GM19397 (cell line): ENCODE measurements around the gene LCOR.
"Not testable (repeated sequence)": the region's sequence is repeated elsewhere in the genome, so short reads cannot be mapped to it uniquely, and the experiment has no call there.

ENCODE experiments used
- ATAC-seq: cut with Tn5 transposase; IDR thresholded peaks from one replicate; pipeline ENCODE4 v1.9.1; 2021; ENCODE audit warnings: mild to moderate bottlenecking, moderate library complexity; ENCODE audit not compliant: unreplicated experiment

Gene LCOR

DNA sequence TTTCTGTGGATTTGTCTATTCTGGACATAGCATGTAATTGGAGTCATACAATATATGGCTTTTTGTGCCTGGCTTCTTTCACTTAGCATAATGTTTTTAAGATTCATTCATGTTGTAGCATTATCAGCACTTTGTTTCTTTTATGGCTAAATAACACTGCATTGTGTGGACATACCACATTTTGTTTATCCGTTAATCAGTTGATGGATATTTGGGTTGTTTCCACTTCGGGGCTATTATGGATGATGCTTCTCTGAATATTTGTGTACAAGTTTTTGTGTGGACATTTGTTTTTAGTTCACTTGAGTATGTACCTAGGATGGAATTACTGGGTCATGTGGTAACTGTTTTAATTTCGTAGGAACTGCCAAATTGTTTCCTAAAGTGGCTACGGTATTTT lies 6.4 kb downstream of the LCOR start:
- ATAC-seq, result no peak

DNA sequence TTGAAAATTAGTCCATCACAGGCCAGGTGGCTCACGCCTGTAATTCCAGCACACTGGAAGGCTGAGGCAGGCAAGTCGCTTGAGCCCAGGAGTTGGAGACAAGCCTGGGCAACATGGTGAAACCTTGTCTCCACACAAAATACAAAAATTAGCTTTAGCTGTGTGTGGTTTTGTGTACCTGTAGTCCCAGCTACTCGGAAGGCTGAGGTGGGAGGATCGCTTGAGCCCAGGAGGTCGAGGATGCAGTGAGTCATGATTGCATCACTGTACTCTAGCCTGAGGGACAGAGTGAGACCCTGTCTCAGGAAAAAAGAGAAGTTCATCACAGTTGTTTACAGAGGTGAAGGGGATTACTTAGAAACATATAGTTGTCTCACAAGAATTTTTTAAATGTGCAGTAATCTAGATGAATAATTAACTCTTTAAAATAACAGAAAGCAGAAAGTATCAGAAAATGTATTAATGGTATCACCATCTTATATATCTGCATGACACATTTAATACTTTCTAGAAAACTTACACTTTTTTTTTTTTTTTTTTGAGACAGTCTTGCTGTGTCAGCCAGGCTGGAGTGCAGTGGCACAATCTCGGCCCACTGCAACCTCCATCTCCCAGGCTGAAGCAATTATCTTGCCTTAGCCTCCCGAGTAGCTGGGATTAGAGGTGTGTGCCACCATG lies 8.9 kb downstream of the LCOR start:
- no peak for ATAC-seq

GRCh38 chr10:96842896-96843723 lies 11.0 kb downstream of the LCOR start:
- ATAC-seq, result no peak

DNA sequence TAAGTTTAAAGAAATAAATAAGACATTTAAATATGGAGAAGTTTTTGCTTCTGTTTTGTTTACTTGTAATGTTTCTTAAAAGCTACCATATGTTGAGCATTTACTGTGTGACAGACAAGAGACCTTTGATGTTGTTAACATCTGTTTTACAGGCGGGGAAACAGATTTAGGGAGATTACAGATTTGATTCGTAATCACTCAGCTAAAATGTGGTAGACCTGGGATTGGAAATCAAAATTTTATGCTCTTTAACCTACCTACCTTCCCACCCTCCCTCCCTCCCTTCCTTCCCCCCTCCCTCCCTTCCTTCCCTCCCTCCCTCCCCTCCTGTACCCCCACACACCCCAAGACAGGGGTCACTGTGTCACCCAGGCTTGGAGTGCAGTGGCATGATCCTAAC lies 11.7 kb downstream of the LCOR start:
- ATAC-seq, result no peak

DNA sequence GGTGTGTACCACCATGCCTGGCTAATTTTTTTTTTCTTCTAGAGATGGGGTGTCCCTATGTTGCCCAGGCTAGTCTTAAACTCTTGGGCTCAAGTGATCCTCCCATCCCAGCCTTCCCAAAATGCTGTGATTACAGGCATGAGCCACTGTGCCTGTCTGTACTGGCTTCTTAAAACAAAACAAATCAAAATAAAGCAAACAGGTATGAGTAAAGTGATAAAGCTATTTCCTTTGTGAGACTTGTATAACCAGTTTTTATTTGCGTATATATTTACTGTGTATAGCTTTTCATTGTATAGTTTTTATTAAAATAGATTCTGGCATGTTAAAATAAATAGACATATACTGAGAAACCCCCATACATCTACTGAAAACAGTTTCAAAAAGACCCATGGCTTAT lies 14.3 kb downstream of the LCOR start:
- no peak for ATAC-seq

DNA sequence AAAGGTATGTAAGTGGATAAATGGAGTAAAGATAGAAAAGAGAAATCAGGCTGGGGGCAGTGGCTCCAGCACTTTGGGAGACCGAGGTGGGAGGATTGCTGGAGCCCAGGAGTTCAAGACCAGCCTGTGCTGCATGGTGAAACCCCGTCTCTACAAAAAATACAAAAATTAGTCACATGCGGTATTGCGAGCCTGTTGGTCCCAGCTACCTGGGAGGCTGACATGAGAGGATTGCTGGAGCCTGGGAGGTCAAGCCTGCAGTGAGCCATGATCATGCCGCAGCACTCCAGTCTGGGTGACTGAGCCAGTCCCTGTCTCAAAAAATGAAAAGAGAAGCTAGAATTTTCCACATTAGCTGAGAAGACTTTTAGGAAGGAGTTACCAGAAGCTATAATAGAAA lies 14.8 kb downstream of the LCOR start:
- no peak for ATAC-seq

DNA sequence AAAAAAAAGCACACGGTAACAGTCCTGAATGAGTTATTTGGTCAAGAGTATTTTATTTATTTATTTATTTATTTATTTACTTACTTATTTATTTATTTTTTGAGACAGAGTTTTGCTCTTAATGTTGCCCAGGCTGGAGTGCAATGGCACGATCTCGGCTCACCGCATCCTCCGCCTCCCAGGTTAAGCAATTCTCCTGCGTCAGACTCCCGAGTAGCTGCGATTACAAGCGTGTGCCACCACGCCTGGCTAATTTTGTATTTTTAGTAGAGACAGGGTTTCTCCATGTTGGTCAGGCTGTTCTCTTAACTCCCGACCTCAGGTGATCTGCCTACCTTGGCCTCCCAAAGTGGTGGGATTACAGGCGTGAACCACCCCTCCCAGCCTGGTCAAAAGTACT lies 15.3 kb downstream of the LCOR start:
- not testable (repeated sequence) for ATAC-seq

- no peak for ATAC-seq
Measured at GRCh38 chr10:96850113-96850512, 18.0 kb downstream of the LCOR start.

DNA sequence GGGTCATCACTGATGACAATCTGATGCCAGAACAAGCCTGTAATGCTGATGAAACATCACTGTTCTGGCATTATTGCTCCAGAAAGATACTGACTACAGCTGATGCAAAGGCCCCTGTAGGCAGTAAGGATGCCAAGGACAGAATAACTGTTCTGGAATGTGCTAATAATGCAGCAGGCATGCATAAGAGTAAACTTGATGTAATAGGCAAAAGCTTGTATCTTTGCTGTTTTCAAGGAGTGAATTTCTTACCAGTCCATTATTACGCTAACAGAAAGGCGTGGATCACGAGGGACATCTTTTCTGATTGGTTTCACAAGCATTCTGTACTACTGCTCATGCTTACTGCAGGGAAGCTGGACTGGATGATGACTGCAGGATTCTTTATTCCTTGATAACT lies 18.7 kb downstream of the LCOR start:
- no peak for ATAC-seq

DNA sequence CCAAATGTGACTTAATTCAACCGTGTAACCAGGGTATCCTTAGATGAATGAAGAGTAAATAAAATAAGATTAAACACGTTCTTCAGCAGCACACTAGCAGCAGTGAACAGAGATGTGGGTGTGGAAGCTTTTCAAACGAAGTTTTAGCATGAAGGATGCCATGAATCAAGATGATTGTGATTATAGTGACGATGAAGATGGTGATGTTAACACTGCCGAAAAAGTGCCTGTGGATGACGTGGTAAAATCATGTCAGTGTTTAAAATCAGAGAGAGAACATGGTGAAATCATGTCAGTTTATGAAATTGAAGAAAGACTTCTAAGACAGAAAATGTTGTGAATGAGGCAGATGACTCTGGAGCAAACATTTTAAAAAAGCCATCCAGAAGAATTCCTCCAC lies 19.2 kb downstream of the LCOR start:
- ATAC-seq, result no peak

DNA sequence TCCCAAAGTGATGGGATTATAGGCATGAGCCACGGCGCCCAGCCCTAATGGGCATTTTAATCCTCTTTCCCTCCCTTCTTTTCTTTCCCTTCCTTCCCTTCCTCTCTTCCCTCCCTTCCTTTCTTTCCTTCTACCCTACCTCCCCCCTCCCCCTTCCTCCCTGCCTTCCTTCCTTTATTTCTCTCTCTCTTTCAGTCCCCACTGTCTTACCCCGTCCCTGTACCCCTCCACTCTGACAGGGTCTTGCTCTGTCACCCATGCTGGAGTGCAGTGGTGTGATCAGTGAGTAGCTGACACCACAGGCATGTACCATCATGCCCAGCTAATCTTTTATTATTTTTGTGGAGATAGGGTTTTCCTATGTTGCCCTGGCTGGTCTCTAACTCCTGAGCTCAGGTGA lies 24.2 kb downstream of the LCOR start:
- ATAC-seq, result no peak

DNA sequence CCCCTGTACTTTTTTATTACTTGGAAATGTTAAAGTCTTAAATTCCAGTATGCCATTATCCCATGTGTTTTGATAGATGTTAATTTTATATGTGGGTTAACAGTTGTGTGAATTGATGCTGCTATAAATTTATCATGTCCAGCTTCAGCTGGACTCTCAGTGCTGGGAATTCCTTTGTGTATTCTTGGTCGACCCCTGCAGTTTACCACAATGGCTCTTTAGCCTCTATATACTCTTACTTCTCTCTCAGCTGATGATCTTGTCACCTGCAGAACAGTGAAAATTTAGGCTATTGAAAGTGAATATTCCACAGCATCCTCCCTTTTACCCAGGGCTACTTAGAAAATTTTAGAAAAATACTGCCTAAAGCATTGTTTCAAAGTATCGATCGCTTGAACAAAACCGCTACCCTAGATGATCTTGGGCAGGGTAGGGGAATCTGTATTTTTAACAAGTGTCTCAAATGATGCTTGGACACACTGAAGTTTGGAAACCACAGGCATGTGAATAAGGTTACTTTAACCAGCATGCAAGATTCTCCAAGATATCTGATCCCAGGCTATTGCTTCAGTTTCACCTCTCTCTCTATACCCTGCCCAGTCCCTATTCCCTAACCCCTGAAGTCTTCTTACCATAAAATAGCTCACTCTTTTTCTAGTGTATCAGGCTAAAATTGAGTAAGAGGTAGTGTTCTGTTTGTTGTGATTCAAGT lies 25.4 kb downstream of the LCOR start:
- no peak for ATAC-seq

DNA sequence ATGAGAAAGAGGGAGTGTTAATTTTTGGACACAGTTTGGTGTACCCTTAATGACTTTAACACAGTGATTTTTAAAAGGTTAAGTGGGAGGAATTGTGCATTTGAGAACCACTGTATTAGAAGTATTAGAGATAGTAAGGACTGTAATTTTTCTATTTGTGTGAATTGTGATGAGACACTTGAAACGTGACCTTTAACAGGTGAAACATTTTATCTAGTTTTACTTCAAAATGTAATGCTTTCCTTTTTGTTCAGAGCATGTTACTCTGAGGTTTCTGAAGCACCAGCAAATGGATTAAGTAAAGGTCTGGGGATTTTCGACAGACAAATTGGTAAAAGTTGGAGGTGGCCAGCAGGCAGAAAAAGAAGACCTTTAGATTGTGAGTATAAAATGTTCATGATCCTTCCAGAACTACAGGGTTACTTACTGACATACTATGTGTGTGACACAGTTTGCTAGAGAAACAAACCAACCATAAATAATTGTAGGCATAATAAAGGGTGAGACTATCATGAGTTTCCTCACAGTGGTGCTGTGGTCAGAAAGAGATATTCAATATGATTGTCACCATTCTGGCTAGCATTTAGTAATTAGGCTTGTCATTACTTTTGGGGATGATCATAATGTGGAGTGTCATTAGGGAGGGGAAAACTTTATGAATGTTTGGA lies 26.1 kb downstream of the LCOR start:
- ATAC-seq, result no peak

DNA sequence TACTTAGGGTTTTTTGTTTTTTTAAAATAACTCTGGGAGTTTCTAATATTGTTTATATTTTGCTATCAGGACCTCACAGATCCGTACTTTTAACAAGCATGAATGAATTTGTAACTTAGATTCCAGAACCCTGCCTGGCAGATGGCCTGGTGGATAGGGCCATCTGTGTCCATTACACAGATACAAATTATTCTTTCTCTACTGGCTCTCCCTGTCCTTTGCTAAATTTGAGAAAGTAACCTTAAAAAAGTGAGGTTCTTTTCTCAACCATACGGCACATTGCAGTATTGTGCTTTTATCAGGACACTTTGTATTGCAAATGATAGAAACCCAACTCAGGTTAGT lies 26.6 kb downstream of the LCOR start:
- ATAC-seq, result no peak

DNA sequence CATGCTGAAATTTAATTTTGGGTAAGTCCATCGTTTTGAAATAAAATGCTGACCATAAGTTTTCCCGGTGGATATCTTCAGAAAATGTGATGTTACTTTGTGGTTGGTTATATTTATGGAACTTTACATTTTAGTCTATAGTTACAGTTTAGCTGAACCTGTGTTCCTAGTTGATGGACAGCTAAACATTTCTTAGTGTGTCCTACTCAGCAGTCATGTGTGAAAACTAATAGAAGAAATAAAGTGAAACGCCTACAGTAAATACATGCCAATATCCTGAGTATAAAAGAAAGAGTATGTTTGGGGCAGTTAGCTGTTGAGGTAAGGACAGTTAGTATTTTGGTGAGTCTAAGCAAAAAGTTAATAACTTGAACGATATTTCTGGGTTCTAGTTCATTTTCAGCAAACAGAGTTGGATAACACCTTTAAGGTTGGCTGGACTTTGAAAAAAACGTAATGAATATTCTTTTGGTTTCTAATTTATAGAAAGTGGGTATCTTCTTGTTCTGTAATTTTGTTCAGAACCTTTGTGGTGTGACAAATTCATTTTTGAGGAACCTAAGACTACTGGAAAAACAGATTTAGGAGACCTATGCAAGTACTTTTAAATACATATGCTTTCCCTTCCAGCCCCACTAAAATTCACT lies 28.7 kb downstream of the LCOR start:
- ATAC-seq, result no peak

DNA sequence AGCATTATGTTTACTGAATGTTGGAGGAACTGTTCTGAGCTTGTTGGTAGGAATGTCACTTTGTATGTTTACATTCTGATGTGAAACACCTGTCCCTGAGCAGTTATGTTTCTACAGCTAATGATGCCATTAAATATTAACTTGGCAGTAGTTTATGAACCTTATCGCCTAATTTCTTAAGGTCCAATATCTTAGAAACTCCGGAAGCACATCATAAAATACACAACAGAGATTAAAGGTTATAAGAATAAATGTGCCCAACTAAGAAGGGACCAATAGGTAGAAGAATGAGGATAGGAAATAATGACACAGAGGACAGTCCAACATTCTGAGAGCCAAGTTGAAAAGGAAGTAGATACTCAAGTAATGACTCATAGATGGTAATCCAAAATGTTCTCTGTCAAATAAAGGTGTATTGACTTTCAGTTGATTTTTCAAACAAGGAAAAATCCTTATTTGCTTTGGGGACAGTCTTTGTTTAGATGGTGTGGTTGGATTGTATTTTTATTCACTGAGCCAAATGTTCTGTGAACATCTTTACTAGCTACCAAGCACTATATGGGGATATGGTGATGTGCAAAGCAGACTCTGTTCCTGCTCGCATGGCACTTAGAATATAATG lies 31.9 kb downstream of the LCOR start:
- ATAC-seq, result no peak

DNA sequence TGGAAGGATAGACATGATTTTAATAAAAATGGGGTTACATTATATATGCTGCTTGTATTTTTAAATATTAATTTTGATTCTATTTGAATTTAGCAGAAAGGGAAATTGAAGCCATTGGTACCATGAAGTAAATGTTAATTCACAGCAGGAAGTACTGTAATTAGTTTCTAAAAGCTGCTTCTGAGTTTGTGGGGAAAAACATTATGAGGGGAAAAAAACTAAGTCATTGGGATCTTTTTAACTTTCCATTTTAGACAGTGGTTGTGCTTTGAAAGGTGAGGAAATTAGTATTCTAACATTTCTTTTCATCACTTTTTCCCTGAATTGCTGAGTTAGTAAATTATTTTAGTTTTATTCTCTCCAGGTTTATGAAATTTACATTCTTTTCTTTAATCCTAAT lies 41.0 kb downstream of the LCOR start:
- ATAC-seq, result no peak

DNA sequence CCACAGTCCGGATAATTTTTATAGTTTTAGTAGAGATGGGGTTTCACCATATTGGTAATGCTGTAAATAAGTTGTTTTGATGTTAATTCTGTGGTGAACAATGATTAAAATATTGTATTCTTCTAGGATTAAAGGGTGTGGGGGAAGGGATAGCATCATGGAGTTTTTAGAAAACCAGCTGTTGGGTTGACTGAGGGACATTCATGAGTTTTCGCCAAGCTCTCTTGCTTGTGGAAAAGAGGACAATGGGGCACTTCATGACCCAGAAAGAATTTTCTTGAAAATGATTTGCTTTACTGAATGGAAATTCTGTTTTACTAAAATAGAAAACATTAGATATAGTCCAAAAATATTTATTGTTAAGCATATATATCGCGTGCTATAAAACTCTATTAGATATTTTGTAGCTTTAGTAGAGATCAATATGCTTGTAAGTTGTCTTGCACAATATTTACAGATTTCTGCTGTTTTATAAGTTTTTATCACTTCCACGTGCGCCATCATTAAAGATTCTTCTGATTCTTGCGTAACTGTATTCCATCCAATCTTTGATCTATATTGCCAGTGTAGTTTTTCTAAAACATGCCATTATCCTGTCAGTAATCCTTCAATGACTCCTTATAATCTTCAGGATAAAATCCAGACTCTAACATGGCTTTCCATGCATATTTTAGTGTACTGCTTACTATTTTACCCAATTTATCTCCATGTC lies 41.8 kb downstream of the LCOR start:
- no peak for ATAC-seq

GRCh38 chr10:96878057-96878456 lies 46.0 kb downstream of the LCOR start:
- ATAC-seq, result no peak

DNA sequence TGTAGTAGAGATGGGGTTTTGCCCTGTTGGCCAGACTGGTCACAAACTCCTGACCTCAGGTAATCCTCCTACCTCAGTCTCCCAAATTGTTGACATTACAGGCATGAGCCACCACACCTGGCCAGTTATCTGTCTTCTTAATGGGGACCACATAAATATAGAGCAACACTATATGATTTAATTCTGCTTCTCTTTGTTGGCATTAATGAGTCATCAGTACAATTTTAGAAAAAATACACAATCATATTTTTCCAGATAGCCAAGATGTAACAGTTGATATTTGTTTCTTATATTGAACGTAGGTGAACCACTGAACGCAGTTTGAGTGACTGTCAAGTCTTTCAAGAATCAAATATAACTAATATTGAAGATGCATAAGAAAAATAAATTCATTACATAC lies 48.5 kb downstream of the LCOR start:
- ATAC-seq, result no peak
